GM19328 (cell line): ENCODE results near the gene SH3PXD2B.
"Not testable (repeated sequence)": the region's sequence is repeated elsewhere in the genome, so short reads cannot be mapped to it uniquely, and the experiment has no call there.

Source experiments
- ATAC-seq: cut with Tn5 transposase; IDR thresholded peaks from one replicate; pipeline ENCODE4 v1.9.1; 2021; ENCODE audit warnings: mild to moderate bottlenecking, moderate library complexity; ENCODE audit not compliant: unreplicated experiment

Gene SH3PXD2B

DNA sequence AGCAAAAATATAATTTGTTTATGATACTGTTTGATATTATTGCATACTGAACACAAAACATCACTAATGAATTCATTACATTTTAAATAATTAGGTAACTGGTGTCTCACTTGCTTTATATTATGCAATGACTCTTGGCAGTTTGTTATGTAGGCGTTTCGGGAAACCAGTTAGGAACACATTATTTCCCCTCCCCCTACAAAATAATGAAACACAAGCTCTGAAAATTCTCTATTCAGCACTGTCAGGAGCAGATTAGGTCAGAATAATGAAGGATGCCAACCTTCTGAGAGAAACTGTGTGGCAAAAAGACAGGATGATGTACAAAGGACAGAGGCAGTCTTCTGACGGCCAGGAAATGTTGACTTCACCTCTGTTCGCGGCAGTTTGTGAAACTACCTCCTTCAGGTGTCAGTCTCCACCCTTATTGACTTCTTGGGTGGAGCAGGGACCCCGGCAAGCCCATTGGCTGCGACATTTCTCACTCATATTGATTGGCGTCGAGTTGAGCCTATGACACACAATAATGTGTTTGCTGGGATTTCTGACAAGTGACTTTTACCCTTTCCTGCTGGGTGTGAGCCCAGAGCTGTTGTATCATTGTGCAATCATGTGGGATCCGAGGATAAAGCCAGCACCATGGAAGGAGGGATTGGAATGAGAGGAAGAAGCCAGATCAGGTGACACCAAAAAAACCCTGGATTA lies 33.9 kb downstream of the SH3PXD2B start:
- ATAC-seq: no peak

GRCh38 chr5:172418862-172419814 lies 35.2 kb downstream of the SH3PXD2B start:
- no peak for ATAC-seq

DNA sequence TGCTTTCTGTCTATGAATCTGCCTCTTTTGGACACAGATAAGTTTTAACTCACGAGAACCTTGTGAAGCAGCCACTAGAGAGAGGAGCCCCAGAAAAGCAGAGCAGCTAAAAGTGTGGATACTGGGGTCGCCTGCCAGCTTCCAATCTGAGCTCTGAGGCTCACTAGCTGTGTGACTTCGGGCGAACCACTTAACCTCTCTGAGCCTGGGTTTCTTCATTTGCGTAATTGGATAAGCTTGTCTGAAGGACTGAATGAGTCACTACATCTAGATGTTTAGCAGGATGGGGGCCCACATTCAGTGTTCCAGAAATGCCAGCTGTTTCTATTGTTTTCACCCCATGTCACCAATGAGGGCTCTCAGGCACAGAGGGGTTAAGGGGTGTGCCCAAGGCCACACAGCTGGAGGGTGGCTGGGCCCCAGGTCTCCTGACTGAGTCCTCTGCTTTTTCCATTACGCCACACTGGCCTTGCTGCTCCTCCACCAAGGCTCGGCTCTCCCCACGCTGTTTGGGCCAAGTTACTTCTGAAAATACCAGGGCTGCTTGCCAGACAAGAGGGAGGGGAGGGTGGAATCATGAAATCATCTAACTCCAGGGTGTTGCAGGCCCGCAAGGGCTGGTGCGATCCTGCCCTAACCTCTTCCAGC lies 36.2 kb downstream of the SH3PXD2B start:
- ATAC-seq: no peak

- ATAC-seq: no peak
Observed at GRCh38 chr5:172417130-172417841, 37.0 kb downstream of the SH3PXD2B start.

- ATAC-seq: no peak
Observed at GRCh38 chr5:172415362-172416275, 38.7 kb downstream of the SH3PXD2B start.

- ATAC-seq: no peak
Observed at GRCh38 chr5:172414531-172415361, 39.6 kb downstream of the SH3PXD2B start.

DNA sequence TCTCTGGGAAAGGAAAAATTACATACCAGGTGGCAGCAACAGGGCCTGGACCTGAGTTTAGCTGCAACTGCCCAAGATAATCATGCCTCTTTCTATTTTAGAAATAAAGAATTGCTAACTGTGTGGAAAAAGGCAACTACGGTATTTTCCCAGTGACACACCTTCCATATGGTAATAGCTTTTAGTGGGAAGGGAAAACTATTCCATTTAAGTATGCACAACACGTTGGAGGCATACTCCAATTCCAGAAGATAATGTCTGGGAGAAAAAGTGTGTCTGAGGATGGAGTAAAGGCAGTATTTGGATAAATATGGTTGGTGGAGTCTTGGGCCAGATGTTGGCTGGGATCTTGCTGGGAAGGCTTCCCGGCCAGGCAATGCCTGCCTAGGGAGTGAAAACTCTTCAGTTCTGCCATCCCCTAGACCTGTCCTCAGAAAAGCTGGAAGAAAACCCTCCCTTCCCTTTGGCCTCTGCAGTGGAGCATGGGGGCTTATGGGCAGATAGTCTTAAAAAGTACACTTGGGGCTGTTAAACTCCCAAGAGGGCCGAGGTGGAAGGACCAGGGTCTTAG lies 40.6 kb downstream of the SH3PXD2B start:
- no peak for ATAC-seq

GRCh38 chr5:172412724-172413286 lies 41.5 kb downstream of the SH3PXD2B start:
- ATAC-seq: no peak

GRCh38 chr5:172411484-172412072 lies 42.7 kb downstream of the SH3PXD2B start:
- ATAC-seq: no peak

DNA sequence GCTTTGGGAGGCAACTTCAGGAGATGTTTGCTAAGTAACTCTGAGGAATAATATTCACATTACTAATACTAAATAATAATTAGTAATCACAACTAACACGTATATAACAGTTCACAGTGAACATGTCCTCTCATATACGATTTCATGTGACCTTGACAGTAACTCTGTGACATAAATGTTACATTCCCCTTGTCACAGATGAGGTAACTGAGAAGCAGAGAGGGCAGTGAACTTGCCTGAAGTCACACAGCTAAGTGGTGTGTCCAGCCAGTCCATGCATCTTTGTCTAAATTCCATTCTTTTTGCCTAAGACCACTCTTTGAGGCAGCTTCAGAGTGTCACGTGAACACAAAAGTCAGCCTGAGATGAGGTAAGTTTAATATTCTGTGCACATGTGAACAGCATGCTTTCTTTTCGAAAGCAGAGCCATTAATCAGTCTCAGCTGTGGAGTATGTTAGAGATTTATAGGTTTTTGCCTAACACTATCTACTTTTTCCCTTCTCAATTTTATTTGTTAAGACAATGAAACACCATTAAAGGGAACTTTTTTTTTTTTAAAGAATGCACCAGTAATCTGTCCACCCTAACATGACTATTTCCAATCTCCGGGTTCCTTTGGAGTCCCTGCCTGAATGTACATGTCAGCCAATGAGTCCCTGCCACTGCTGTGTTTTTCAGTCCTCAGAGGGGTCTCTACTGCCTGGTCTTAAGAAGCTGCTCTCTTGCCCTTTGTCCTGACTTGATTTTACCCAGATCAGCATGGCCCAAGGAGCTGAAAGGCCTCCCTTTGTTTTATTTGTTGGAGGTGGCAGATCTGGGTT lies 43.5 kb downstream of the SH3PXD2B start:
- no peak for ATAC-seq

DNA sequence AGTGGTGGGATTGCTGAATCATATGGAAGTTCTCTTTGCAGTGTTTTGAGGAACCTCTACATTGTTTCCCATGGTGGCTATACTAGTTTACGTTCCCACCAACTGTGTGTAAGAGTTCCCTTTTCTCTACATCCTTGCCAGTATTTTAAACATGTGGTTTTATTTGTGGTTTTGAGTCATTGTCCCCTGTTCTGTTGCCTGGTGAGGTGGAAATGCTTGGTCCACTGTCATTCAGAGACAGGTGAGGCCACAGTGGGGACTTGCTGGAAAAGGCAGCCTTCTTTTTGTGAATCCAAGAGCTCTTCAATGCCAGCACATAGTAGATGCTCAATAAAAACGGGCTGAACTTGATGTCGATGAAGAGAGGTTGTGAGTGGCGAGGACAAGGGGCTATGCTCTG lies 44.2 kb downstream of the SH3PXD2B start:
- ATAC-seq: no peak

DNA sequence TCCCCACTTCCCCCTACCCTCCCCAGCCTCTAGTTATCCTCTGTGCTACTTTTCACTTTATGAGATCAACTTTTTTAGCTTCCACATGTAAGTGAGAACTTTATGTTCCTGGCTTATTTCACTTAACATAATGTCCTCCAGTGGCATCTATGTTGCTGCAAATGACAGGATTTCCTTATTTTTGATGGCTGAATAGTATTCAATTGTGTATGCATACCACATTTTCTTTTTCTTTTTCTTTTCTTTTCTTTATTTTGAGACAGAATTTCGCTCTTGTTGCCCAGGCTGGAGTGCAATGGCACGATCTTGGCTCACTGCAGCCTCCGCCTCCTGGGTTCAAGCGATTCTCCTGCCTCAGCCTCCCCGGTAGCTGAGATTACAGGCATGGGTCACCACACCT lies 44.8 kb downstream of the SH3PXD2B start:
- not testable (repeated sequence) for ATAC-seq

DNA sequence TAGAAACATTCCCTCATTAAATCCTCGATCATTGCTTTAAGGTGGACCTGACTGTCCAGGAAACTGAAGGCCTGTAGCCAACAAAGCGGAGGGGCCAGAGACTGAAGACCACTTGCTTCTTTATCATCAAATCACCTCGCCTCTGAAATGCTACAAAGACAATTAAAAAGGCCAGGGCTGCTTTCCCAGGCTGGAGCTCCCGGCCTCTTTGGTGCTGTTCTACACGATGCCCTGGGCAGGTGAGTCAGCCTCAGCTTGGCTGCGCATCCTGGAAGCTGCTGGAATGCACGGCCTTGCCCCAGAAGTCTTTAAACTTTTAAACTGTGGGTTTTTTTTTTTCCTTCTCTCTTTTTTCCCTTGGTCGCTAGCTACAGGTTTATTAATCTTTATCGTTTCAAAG lies 46.5 kb downstream of the SH3PXD2B start:
- ATAC-seq: no peak

DNA sequence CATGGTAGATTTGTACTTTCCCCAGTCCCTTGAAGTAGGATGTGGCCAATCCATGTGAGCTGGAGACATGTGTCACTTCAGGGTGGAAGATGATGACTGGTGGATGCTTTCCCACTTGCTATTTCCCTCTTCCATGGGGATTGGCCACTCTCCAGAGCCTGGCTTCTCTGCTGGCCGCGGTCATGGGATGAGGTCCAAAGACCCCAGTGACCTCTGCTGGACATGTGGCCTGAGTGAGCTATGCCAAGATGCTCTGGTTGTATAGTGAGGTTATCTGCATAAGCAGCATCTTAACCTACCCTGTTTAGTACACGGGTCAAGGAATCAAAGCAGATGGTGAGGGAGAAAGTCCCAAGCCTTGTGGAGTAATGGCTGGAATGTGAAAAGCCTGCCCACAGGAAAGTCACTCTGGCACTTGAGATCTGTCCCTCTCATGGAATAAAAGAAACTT lies 47.1 kb downstream of the SH3PXD2B start:
- ATAC-seq: no peak

DNA sequence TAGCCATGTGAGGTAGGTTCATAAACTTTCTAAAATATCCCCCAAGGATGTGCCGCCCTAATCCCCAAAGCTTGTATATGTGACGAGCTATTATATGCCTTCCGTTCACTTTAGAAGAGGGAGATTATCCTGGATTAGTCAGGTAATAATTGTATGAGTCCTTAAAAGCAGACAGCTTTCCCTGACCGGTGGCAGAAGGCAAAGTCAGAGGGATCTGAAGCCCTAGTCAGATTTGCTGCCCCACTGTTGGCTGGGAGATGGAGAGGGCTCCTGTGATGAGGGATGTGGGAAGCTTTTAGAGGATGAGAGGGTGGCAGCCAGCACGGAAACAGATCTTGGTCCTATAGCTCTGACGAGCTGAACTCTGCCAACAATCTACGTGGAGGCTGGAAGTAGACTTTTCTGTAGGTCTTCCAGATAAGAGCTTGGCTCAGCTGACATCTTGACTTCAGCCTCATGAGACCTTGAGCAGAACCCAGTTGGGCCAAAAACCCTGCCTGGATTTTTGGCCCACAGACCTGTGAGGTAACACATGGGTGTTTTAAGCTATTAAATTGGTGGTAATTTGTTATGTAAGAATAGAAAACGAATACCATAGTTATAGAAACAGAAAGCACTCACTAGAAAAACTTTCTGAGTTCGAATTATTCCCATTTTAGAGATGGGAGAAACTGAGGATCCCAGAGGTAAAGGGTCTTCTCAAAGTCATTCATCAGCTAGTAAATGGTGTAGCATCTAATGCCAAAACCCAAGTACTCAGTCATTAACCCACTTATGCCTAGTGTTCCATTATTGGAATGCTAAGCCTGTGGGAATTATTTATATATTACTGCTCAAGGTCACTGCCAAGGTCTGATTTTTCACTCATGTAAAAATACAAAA lies 48.9 kb downstream of the SH3PXD2B start:
- no peak for ATAC-seq

- no peak for ATAC-seq
Observed at GRCh38 chr5:172404746-172405145, 49.6 kb downstream of the SH3PXD2B start.
